Measurements from ENCODE around the gene PRKAB2. TPM values are rescaled to one million over a fixed set of nuclear protein-coding genes. Genes with fewer than 3 reads are reported as not detected.

Gene PRKAB2
- total RNA-seq, 4 donors from 2014 or later, result 21.5 to 45.4 (median 30.3) TPM

DNA sequence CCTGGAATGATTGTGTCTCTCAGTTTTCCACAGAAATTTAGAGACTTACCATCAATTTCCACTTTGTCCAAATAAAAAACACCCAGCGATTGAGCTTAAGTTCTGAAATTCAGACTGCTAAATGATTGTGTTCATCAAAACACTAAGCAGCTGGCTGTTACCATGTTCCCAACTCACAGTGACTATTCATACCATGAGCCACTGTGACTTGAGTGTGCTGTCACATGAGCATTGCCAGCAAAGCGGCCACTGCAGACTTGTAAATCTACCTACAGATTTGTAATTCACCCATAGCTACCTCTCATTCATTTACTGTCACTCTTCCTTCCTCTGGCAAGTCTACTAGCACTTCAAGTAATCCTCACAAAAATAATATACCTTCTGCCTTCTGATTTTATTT lies 17.2 kb upstream of the PRKAB2 start:
- no peak for DNase-seq (ENCODE audit: extremely low spot score)
- Histone ChIP-seq H3K27ac (replicated peaks in 1 of 4) (no peak overlapping the region), H3K4me1 (no peaks in the 10 kb centered on the region), H3K27me3 (no peaks in the 10 kb centered on the region), H3K9me3 (no peaks in the 10 kb centered on the region), H3K4me3 (no peak overlapping the region), H3K36me3 (no peaks in the 10 kb centered on the region)
- WGBS, result 93% methylated on average over 2 of the region's 2 CpGs
- intact Hi-C loops (cut with DNase I), result no loop called here
- TF ChIP-seq POLR2A (IDR thresholded peaks at IDR 0.05; ENCODE audit: low read depth), result no peak
- no peak for TF ChIP-seq CTCF (IDR thresholded peaks at IDR 0.05)
- no peak for TF ChIP-seq EP300 (IDR thresholded peaks at IDR 0.05)
- TF ChIP-seq POLR2AphosphoS5 (IDR thresholded peaks at IDR 0.05), result no peak

DNA sequence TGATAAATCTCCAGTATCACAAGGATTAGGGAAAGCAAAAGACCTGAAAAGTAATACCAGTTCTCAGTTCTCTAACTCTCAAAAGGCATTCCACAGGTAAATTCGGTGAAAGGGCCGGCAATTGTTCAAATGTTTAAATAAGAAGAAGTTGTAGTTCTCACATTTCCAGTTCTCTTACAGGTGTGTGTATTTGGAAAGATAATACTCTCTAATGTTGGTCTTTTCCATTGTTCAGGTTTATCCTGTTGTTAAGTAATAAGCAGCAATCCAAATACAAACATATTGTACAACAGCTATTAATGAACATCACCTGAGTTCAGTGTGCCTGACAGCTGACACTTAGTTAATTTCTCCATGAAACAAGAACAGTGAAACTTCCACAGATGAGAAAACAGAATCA lies 13.2 kb upstream of the PRKAB2 start:
- intact Hi-C loops (cut with DNase I), result no loop called here

GRCh38 chr1:147177611-147178380 lies 5.5 kb upstream of the PRKAB2 start:
- Histone ChIP-seq H3K4me3 (peak overlapping the region; percentile 24 to 34 (median 30)), H3K36me3 (peaks cover 0 to 3% (median 0%) of the 10 kb centered on the region in 4 donors), H3K27ac (replicated peaks in 1 of 4) (peak overlapping the region in 1 of 4 donors; percentile 35), H3K27me3 (no peaks in the 10 kb centered on the region), H3K4me1 (peaks cover 10 to 21% (median 19%) of the 10 kb centered on the region in 4 donors), H3K9me3 (no peaks in the 10 kb centered on the region)
- no peak for TF ChIP-seq CTCF (IDR thresholded peaks at IDR 0.05)
- TF ChIP-seq EP300 (IDR thresholded peaks at IDR 0.05), result no peak
- no peak for TF ChIP-seq POLR2A (IDR thresholded peaks at IDR 0.05; ENCODE audit: low read depth)
- no peak for TF ChIP-seq POLR2AphosphoS5 (IDR thresholded peaks at IDR 0.05)
- intact Hi-C loops (cut with DNase I), result loop anchor here (5.0 kb wide), 1 partner anchor 45 kb away; no protein-coding TSS in a partner anchor
- 25% methylated on average over 36 of the region's 36 CpGs for WGBS
- no peak for DNase-seq (ENCODE audit: extremely low spot score)

More for the DNA sequence above, 13.2 kb upstream of the PRKAB2 start:
- no peak for DNase-seq (ENCODE audit: extremely low spot score)
- H3K4me3 ChIP-seq, result no peak overlapping the region
- no peaks in the 10 kb centered on the region for H3K27me3 ChIP-seq
- WGBS, result 87% methylated on average over 2 of the region's 2 CpGs
- TF ChIP-seq EP300 (IDR thresholded peaks at IDR 0.05) (no peak), POLR2A (IDR thresholded peaks at IDR 0.05; ENCODE audit: low read depth) (no peak), POLR2AphosphoS5 (IDR thresholded peaks at IDR 0.05) (no peak), CTCF (IDR thresholded peaks at IDR 0.05) (no peak)
- no peak overlapping the region for H3K27ac ChIP-seq (replicated peaks in 1 of 4)
- no peaks in the 10 kb centered on the region for H3K4me1 ChIP-seq
- no peaks in the 10 kb centered on the region for H3K36me3 ChIP-seq
- H3K9me3 ChIP-seq, result no peaks in the 10 kb centered on the region

- under 1% methylated on average over 17 of the region's 32 CpGs for WGBS
Observed at GRCh38 chr1:147171399-147172167, 687 bp downstream of the PRKAB2 start.

More at GRCh38 chr1:147171399-147172167, 687 bp downstream of the PRKAB2 start:
- intact Hi-C loops (cut with DNase I), result loop anchor here (1.0 kb wide), 1 partner anchor 71 kb away; the partner anchor contains the start of gene CHD1L
- TF ChIP-seq POLR2A (IDR thresholded peaks at IDR 0.05; ENCODE audit: low read depth), result no peak
- Histone ChIP-seq H3K4me3 (peak overlapping the region; percentile 86 to 97 (median 92)), H3K4me1 (peaks cover 30 to 60% (median 55%) of the 10 kb centered on the region in 4 donors), H3K9me3 (no peaks in the 10 kb centered on the region), H3K36me3 (peaks cover under 1 to 6% (median 3%) of the 10 kb centered on the region in 4 donors), H3K27ac (replicated peaks in 1 of 4) (peak overlapping the region; percentile 93 to 95 (median 94)), H3K27me3 (no peaks in the 10 kb centered on the region)
- DNase-seq (ENCODE audit: extremely low spot score), result no peak
